WTC11 (cell line): ENCODE measurements around the gene MRPL40. TPM values are rescaled to one million over a fixed set of nuclear protein-coding genes. Genes with fewer than 3 reads are reported as not detected.

Experiments
- ATAC-seq: fragments of 200-7000 bp; cut with Tn5 transposase; 2 replicates; pipeline ENCODE4 v1.10.0; 2021; ENCODE audit warnings: mild to moderate bottlenecking, moderate library complexity
- CTCF ChIA-PET: fragments of 300-600 bp; sonication (Branson Sonifier 250); formaldehyde crosslinking; loops from one replicate; lab custom pipeline; 2021; ENCODE audit warnings: antibody characterized with exemption; lab: Charles Lee
- POLR2A ChIA-PET: fragments of 350-600 bp; sonication (Branson Sonifier 250); formaldehyde crosslinking; loops from one replicate; lab custom pipeline; 2021; ENCODE audit warnings: antibody characterized with exemption; lab: Charles Lee
- DNase-seq: peaks from one replicate; pipeline ENCODE4 v3.0.0; 2021; ENCODE audit warnings: low spot score
- H3K27ac Mint-ChIP-seq: 2 replicates; pipeline ENCODE4 v1.8.0; 2021; ENCODE audit warnings: mixed read lengths
- H3K27me3 Mint-ChIP-seq: 2 replicates; pipeline ENCODE4 v1.8.0; 2021; ENCODE audit warnings: low read depth, mild to moderate bottlenecking, moderate library complexity, mixed read lengths
- H3K36me3 Mint-ChIP-seq: 2 replicates; pipeline ENCODE4 v1.8.0; 2021; ENCODE audit warnings: mixed read lengths
- H3K4me1 Mint-ChIP-seq: 2 replicates; pipeline ENCODE4 v1.8.0; 2022; ENCODE audit warnings: mixed read lengths
- H3K4me3 Mint-ChIP-seq: 2 replicates; pipeline ENCODE4 v1.8.0; 2021; ENCODE audit warnings: mild to moderate bottlenecking, moderate library complexity, mixed read lengths
- H3K9me3 Mint-ChIP-seq: 2 replicates; pipeline ENCODE4 v1.8.0; 2021; ENCODE audit warnings: mixed read lengths
- ATF1 ChIP-seq: sonication (generic); formaldehyde crosslinking; IDR thresholded peaks from 2 replicates; pipeline ENCODE4 v1.8.1; 2023; ENCODE audit warnings: mild to moderate bottlenecking, moderate library complexity, missing genetic modification reagents
- E2F5 ChIP-seq: sonication (generic); formaldehyde crosslinking; IDR thresholded peaks from 2 replicates; pipeline ENCODE4 v1.8.1; 2022; ENCODE audit warnings: mild to moderate bottlenecking, moderate library complexity, missing genetic modification reagents
- ERG ChIP-seq: fragments of 250-450 bp; sonication (Bioruptor Pico); IDR thresholded peaks from 2 replicates; pipeline ENCODE4 v1.8.0; 2021; ENCODE audit warnings: mild to moderate bottlenecking
- FOXK1 ChIP-seq: sonication (generic); formaldehyde crosslinking; IDR thresholded peaks from 2 replicates; pipeline ENCODE4 v1.8.0; 2022; ENCODE audit warnings: mild to moderate bottlenecking, moderate library complexity, missing genetic modification reagents
- HMGXB4 ChIP-seq: sonication (generic); formaldehyde crosslinking; IDR thresholded peaks from 2 replicates; pipeline ENCODE4 v1.8.1; 2023; ENCODE audit warnings: mild to moderate bottlenecking, moderate library complexity, missing genetic modification reagents
- IRF2 ChIP-seq: sonication (generic); formaldehyde crosslinking; IDR thresholded peaks from 2 replicates; pipeline ENCODE4 v1.8.0; 2022; ENCODE audit warnings: low read depth, missing genetic modification reagents, borderline replicate concordance
- NR3C1 ChIP-seq: sonication (generic); formaldehyde crosslinking; conservative IDR thresholded peaks from 2 replicates; pipeline ENCODE4 v1.8.1; 2023; ENCODE audit warnings: low read depth, mild to moderate bottlenecking, missing genetic modification reagents
- SMAD3 ChIP-seq: sonication (generic); formaldehyde crosslinking; IDR thresholded peaks from 2 replicates; pipeline ENCODE4 v1.8.0; 2022; ENCODE audit warnings: missing genetic modification reagents, mild to moderate bottlenecking, borderline replicate concordance
- STAT6 ChIP-seq: sonication (generic); formaldehyde crosslinking; conservative IDR thresholded peaks from 2 replicates; pipeline ENCODE4 v1.8.1; 2023; ENCODE audit warnings: mild to moderate bottlenecking, low read depth, missing genetic modification reagents, moderate library complexity
- TEAD1 ChIP-seq: sonication (generic); formaldehyde crosslinking; IDR thresholded peaks from 2 replicates; pipeline ENCODE4 v1.8.0; 2022; ENCODE audit warnings: mild to moderate bottlenecking, missing genetic modification reagents
- TP53 ChIP-seq: sonication (generic); formaldehyde crosslinking; IDR thresholded peaks from 2 replicates; pipeline ENCODE4 v1.8.1; 2023; ENCODE audit warnings: mild to moderate bottlenecking, missing genetic modification reagents
- ZMAT4 ChIP-seq: fragments of 250-450 bp; sonication (Bioruptor Pico); IDR thresholded peaks from 2 replicates; pipeline ENCODE4 v1.9.0; 2021; ENCODE audit warnings: mild to moderate bottlenecking
- ZNF121 ChIP-seq: sonication (generic); formaldehyde crosslinking; IDR thresholded peaks from 2 replicates; pipeline ENCODE4 v1.8.0; 2023; ENCODE audit warnings: missing genetic modification reagents
- ZNF232 ChIP-seq: sonication (generic); formaldehyde crosslinking; IDR thresholded peaks from 2 replicates; pipeline ENCODE4 v1.8.0; 2022; ENCODE audit warnings: mild to moderate bottlenecking, missing genetic modification reagents
- ZNF423 ChIP-seq: fragments of 250-450 bp; sonication (Bioruptor Pico); IDR thresholded peaks from 2 replicates; pipeline ENCODE4 v2.1.2; 2022; ENCODE audit warnings: mild to moderate bottlenecking, moderate library complexity
- ZNF425 ChIP-seq: fragments of 250-450 bp; sonication (Bioruptor Pico); conservative IDR thresholded peaks from 2 replicates; pipeline ENCODE4 v1.9.0; 2021; ENCODE audit warnings: mild to moderate bottlenecking
- total RNA-seq: library from RNA; stranded (reverse); gene quantifications from 3 replicates; pipeline ENCODE4 v1.2.3, GENCODE V29; 2021

Gene MRPL40
- total RNA-seq, 1 experiment from 2014 or later, result 19.2 TPM

- Mint-ChIP-seq H3K36me3 (peaks cover 44% of the 10 kb centered on the region), H3K4me3 (no peak overlapping the region), H3K4me1 (no peaks in the 10 kb centered on the region), H3K27ac (no peak overlapping the region), H3K9me3 (no peaks in the 10 kb centered on the region), H3K27me3 (no peaks in the 10 kb centered on the region)
- TF ChIP-seq TEAD1 (CRISPR knock-in tag), result no peak
- TF ChIP-seq ZNF232 (CRISPR knock-in tag), result no peak
- no peak for TF ChIP-seq NR3C1 (CRISPR knock-in tag)
- no peak for TF ChIP-seq ZNF121
- TF ChIP-seq ZNF425, result no peak
- TF ChIP-seq ZMAT4 (CRISPR knock-in tag), result no peak
- TF ChIP-seq SMAD3 (CRISPR knock-in tag), result no peak
- TF ChIP-seq FOXK1 (CRISPR knock-in tag), result no peak
- TF ChIP-seq ATF1 (CRISPR knock-in tag), result no peak
- TF ChIP-seq IRF2, result no peak
- no peak for TF ChIP-seq ZNF423
- no peak for TF ChIP-seq E2F5 (CRISPR knock-in tag)
- TF ChIP-seq HMGXB4 (CRISPR knock-in tag), result no peak
- TF ChIP-seq ERG, result no peak
- no peak for TF ChIP-seq STAT6 (CRISPR knock-in tag)
- no peak for TF ChIP-seq TP53 (CRISPR knock-in tag)
- ChIA-PET CTCF (interaction anchor here (1.2 to 1.3 kb wide), 2 partner anchors 11 to 16 kb away, joined by 3 to 5 read pairs; partner anchors contain the start of gene C22orf39), POLR2A (no interaction called here)
- no peak for DNase-seq
- ATAC-seq, result no peak
Measured at GRCh38 chr22:19463008-19463407, 30.7 kb downstream of the MRPL40 start.
